Type B pancreatic cell (in vitro differentiated cells): ENCODE measurements around the gene NPIPB9. TPM values are rescaled to one million over a fixed set of nuclear protein-coding genes. Genes with fewer than 3 reads are reported as not detected.
A peak's percentile ranks its signal among the peaks of the same experiment; 100 is the strongest.
"Not testable (repeated sequence)": the region's sequence is repeated elsewhere in the genome, so short reads cannot be mapped to it uniquely, and the experiment has no call there.

Source experiments
- DNase-seq: peaks from one replicate; pipeline ENCODE4 v3.0.0; 2021; ENCODE audit warnings: mixed read lengths; ENCODE audit not compliant: unreplicated experiment; ENCODE audit errors: extremely low spot score
- H3K27ac Mint-ChIP-seq: 2 replicates; pipeline ENCODE4 v1.8.0; 2021; ENCODE audit warnings: mild to moderate bottlenecking, mixed read lengths
- H3K27me3 Mint-ChIP-seq: 2 replicates; pipeline ENCODE4 v1.8.0; 2021; ENCODE audit warnings: mixed read lengths
- H3K36me3 Mint-ChIP-seq: 2 replicates; pipeline ENCODE4 v1.8.0; 2021; ENCODE audit warnings: mixed read lengths
- H3K4me1 Mint-ChIP-seq: one replicate; pipeline ENCODE4 v1.8.0; 2021; ENCODE audit warnings: mixed read lengths; ENCODE audit not compliant: unreplicated experiment
- H3K4me3 Mint-ChIP-seq: 2 replicates; pipeline ENCODE4 v1.8.0; 2021; ENCODE audit warnings: mild to moderate bottlenecking, mixed read lengths
- H3K9me3 Mint-ChIP-seq: 2 replicates; pipeline ENCODE4 v1.8.0; 2021; ENCODE audit warnings: mixed read lengths
- CTCF ChIP-seq: fragments of 200-600 bp; sonication (generic); conservative IDR thresholded peaks from 2 replicates; pipeline ENCODE4 v1.5.0; 2021; ENCODE audit warnings: antibody characterized with exemption, mild to moderate bottlenecking
- total RNA-seq: library from RNA; stranded (reverse); gene quantifications from 2 replicates; pipeline ENCODE4 v1.2.1, GENCODE V29; 2021; ENCODE audit warnings: low replicate concordance

The NPIPB9 gene
- total RNA-seq, 1 donor from 2014 or later, result 3.0 TPM

DNA sequence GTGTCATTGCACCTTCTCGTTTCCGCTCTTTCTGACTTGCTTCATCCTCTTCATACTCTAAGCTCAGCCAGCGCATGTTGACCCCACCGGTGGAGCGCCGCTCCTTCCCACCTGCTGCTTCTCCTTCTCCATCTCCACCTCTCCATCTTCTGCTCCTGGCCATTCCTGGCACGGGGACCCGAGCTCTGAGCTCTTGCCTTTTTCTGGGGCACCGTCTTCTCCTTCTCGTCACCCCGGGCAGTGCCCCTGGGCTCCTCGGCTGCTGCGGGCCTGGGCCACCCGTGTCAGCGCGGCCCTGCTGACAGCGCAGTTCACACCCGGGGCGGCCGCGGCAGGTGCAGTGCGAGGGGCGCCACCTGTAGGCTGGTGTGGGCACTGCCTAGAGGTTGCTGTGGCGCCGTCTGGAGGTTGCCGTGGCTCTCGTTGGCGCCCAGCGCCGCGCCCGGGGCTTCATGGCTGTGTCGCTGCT lies 1.6 kb upstream of the NPIPB9 start:
- DNase-seq, result not testable (repeated sequence)

DNA sequence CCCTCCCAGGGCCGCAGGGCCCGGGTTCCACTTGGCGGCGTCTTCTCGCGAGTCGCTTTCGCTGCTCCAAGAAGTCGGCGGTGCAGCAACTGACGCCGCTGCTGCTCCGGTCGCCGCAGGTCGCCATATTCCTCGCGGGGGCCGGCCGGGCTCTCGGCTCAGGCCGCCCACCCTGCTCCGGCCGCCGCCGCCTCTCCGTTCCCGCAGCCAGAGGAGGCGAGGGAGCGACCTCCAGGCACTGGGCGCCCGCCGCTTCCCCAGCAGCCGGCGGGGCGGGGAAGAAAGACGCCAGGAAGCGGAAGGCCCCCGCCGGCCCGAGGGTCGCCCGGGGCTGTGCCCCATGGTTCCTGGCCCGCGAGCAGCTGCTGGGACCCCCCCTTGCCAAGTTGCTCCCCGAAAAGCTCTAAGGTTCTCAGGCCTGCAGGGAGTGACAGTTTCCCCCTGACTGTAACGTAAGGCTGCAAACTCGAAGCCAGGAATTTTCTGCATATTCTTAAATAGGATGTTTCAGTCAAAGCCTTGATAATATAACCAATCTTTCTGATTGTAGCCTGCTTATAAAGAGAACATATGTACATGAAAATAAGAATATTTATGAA lies 1.0 kb upstream of the NPIPB9 start:
- not testable (repeated sequence) for DNase-seq, H3K4me3 Mint-ChIP-seq, H3K36me3 Mint-ChIP-seq

More for the DNA sequence above, 1.6 kb upstream of the NPIPB9 start:
- H3K27me3 Mint-ChIP-seq, H3K9me3 Mint-ChIP-seq, H3K36me3 Mint-ChIP-seq, H3K27ac Mint-ChIP-seq, H3K4me3 Mint-ChIP-seq, H3K4me1 Mint-ChIP-seq: not testable (repeated sequence)
- TF ChIP-seq CTCF, result peak; percentile 59

GRCh38 chr16:28781697-28782096 lies 30.1 kb downstream of the NPIPB9 start:
- H3K27me3 Mint-ChIP-seq, H3K9me3 Mint-ChIP-seq, DNase-seq, H3K27ac Mint-ChIP-seq, H3K4me3 Mint-ChIP-seq, H3K4me1 Mint-ChIP-seq, H3K36me3 Mint-ChIP-seq: not testable (repeated sequence)

More for the DNA sequence above, 1.0 kb upstream of the NPIPB9 start:
- not testable (repeated sequence) for H3K27me3 Mint-ChIP-seq, H3K27ac Mint-ChIP-seq, H3K9me3 Mint-ChIP-seq, H3K4me1 Mint-ChIP-seq

- not testable (repeated sequence) for H3K27ac Mint-ChIP-seq, H3K9me3 Mint-ChIP-seq, H3K4me3 Mint-ChIP-seq, H3K27me3 Mint-ChIP-seq, DNase-seq, H3K4me1 Mint-ChIP-seq, H3K36me3 Mint-ChIP-seq
Measured at GRCh38 chr16:28782357-28782756, 30.8 kb downstream of the NPIPB9 start.

- H3K27me3 Mint-ChIP-seq, H3K4me1 Mint-ChIP-seq, H3K36me3 Mint-ChIP-seq, H3K9me3 Mint-ChIP-seq, H3K27ac Mint-ChIP-seq: not testable (repeated sequence)
- H3K4me3 Mint-ChIP-seq, result peak overlapping the region; percentile 69
- peak; percentile 55 for DNase-seq
- TF ChIP-seq CTCF, result peak; percentile 68
Measured at GRCh38 chr16:28802235-28803019, 50.8 kb downstream of the NPIPB9 start.

- H3K4me1 Mint-ChIP-seq, H3K36me3 Mint-ChIP-seq, H3K27ac Mint-ChIP-seq, H3K4me3 Mint-ChIP-seq, H3K9me3 Mint-ChIP-seq, H3K27me3 Mint-ChIP-seq, DNase-seq: not testable (repeated sequence)
Measured at GRCh38 chr16:28807445-28808120, 56.0 kb downstream of the NPIPB9 start.

GRCh38 chr16:28820016-28820415 lies 68.4 kb downstream of the NPIPB9 start:
- Mint-ChIP-seq H3K4me3 (peak overlapping the region; percentile 49), H3K27ac (no peak overlapping the region), H3K4me1 (peaks cover 11% of the 10 kb centered on the region), H3K9me3 (no peaks in the 10 kb centered on the region), H3K36me3 (peaks cover 3% of the 10 kb centered on the region), H3K27me3 (no peaks in the 10 kb centered on the region)
- TF ChIP-seq CTCF, result no peak
- no peak for DNase-seq

GRCh38 chr16:28820546-28820945 lies 69.0 kb downstream of the NPIPB9 start:
- H3K27me3 Mint-ChIP-seq, DNase-seq, H3K9me3 Mint-ChIP-seq, H3K36me3 Mint-ChIP-seq: not testable (repeated sequence)
- H3K27ac Mint-ChIP-seq, result peak overlapping the region; percentile 26
- H3K4me1 Mint-ChIP-seq, result peaks cover 16% of the 10 kb centered on the region
- peak overlapping the region; percentile 70 for H3K4me3 Mint-ChIP-seq
